Stimulated activated CD8-positive, alpha-beta memory T cell treated with anti-CD3 and anti-CD28 coated beads, Interleukin-7, amount 100 ng/mL, for 1 hour (primary cell): ENCODE data around the gene MAGI1.

Experiments
- DNase-seq, 2 donors: peaks; one replicate each; pipeline ENCODE4 v3.0.0-alpha.2; 2020; ENCODE audit warnings: low read depth in 2 of 2

The MAGI1 gene

DNA sequence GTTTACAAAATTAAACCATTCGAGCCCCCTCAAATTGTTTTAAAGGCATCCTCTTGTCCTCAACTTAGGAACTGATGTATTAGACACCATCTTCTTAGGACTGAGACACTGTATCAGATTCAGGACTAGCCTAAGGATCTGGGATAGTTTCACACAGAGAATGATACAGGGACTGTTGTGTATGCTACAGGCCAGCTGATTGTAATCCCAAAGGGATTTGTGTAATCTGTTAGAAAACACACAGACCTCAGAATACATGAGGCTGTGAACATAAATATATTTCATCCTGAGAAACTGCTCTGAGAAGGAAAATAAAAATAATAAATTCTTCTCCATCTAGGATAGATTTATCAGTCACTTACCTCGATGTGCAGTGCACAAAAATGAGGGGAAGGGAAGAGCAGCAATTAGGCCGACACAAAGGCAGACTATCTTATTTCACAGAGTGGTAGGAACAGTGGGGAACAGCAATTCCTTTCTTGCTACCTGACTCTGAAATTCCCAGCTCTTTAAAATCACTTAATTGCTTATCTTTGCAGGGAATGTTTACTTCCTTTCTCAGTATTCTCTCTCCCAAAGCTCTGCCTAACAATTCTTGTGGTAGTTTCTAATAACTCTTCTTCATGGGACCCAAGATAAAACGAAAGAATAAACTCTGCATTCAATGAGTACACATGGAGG is 322.5 kb downstream of the MAGI1 start:
- DNase-seq = no peak

DNA sequence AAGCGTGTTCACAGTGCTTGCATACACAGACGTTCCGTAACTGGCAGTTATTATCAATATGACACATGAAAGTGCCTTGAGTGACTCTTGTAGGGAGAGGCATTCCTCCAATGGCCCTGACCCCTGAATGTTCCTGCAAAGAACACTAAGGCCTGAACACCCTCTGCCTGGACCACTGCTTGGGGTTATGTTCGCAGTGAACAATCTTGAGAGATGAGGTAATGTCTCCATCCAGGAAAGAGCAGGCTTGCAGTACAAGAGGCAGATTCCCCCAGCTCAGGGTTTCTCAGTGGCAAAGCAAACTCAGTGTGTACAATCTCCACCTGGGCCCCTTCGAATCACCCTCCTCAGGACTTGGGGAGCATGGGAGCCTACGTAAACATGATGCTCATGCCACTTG is 324.6 kb downstream of the MAGI1 start:
- DNase-seq = no peak

DNA sequence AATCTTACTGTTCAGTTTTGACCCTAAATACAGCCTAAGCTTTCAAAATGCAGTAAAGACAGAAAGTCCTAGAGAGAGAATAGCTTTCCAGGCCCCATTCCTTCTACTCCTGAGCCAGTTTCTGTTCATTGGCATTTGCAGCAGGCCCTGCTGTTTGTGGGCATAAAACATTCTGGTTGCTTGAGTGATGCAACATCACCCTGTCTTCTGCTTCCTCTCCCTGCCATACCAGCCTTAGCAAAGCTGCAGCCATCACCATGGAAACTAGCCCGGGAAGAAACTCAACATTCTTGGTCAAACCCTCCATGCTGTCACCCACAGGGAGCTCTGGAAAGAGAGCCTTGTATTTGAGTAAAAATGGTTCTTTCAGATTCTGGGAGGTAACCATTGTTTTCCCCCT is 325.7 kb downstream of the MAGI1 start:
- DNase-seq = no peak

DNA sequence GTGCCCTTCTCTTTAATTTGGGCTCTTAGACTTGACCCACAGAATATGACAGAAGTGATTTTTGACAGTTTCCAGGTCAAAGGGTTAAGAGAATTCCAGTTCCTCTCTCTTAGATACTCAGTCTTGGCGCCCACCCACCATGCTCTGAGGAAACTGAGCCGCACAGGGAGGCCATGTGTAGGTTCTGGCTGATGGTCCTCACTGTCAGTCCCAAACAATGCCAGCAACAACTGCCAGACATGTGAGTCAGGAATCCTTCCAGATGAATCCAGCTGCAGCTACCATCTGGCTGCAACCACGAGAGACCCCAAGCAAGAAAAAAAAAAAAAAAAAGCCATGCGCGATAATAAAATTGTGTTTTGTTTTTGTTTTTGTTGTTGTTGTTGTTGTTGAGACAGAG is 326.6 kb downstream of the MAGI1 start:
- DNase-seq = no peak

DNA sequence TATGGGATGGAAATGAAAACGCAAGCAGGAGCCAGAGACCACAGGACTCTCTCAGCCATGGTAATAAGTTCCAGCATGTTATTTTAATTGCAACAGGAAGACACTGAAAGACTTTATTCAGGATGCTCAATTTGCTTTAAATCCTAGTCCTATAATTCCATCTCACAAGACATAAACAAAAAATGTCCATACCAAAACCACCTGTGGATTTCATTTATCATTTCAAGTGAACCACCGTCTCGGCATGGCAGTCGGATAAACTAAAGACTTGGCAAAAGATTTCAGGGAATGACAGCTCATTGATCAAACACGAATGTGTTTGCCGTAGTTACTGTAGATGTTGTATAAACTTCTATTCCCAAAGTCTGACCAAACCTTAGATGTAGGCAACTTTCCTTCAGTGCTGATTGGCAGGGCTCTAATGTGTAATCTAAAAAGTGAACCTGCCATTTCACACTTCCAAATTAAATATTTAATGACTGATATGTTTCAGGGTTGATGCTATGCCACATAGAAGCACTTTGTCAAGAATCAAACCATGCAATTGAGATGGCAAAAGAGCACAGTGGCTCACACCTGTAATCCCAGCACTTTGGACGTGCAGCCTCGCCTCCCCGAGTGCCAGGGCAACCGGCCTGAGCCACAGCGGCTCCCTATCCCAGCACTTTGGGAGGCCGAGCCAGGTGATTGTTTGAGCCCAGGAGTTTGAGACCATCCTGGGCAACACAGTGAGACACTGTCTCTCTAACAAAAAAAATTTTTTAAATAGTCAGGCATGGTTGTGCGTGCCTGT is 331.7 kb downstream of the MAGI1 start:
- no peak for DNase-seq

DNA sequence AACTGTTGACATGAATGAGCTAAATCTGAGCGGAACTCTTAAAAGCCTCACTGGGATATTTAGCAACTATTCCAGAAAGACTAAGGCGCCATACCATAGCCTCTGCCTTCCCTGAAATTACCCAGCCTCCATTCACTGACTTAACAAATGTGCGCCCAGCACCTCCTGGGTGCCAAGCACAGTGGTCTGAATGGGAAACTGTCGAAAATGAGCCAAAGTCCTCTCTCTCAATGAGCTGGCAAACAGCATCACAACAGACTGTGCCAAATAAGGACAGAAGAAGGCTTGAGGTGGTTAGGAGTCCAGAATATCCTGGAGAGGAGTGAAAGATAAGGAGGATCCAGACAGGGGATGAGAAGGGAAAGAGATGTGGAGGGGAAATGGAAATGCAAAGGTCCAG is 332.4 kb downstream of the MAGI1 start:
- no peak for DNase-seq

DNA sequence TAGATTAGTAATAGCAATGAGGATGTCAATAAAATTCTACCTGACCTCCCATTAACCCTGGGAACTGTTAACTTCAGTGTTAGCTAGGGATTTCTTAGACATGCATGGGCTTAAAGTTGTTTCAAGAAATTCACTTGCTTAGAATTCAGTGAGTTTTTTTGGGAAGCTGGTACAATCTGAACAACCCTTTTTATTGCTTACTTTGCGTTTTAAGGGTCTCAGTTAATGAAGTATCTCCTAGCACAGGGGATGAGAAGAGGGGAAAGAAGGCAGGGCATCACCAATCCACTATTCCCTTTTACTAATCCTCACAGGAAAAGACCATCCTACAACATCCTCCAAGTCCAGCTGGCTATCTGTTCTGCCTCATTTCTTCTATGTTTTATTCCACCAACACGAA is 334.9 kb downstream of the MAGI1 start:
- DNase-seq = no peak

DNA sequence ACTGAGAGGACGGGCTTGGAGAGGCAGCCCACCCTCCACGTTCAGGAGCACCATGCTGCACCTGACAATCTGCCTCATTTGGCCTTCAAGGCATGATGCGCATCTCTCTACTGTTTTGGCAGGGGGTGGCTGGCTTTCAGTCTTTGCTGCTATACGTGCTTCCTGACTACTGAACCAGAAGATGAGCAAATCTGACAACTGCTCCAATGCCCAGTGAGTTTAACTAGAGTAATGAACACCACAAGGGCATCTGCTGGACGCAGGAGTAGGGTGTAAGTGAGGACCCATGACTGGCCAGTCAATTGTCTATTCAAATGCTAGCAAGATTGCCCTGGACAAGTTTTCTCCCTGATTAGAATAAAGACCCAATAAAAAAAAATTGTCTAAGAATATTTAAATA is 335.7 kb downstream of the MAGI1 start:
- no peak for DNase-seq

DNA sequence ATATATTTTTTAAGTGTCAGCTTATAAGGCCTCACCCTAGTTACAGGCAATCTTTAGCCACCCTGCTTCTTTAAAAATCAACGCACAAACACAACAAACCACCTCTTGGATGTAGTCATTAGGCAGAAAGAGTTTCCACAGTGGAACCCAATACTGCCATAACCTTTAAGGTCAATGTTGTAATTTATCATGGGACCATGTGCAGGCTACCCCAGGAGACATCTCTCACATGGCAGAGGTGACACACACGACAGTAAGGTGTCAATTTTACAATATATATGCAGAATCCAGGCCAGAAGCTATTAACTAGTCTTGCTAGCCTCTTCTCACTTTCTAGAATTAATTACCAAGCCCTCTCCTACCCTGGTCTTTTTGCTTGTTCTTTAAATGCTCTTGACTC is 336.5 kb downstream of the MAGI1 start:
- DNase-seq = no peak

DNA sequence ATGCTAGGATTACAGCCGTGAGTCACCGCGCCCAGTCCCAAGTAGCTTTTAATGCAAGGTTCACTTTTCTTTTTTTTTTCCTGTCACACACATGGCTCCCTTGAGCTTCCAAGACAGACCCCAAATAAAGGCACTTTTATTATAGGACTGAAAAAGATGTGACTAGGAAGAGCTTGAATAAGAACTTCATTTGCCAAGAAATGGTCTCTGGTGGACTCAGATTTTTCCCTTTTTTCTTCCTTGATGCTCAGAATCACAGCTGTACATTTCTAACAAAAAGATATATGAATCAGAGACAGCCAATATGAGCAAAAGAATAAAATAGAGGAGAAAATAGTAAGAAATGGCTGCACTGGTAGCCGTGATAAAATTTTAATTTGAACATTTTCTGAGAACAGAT is 337.2 kb downstream of the MAGI1 start:
- DNase-seq = no peak

DNA sequence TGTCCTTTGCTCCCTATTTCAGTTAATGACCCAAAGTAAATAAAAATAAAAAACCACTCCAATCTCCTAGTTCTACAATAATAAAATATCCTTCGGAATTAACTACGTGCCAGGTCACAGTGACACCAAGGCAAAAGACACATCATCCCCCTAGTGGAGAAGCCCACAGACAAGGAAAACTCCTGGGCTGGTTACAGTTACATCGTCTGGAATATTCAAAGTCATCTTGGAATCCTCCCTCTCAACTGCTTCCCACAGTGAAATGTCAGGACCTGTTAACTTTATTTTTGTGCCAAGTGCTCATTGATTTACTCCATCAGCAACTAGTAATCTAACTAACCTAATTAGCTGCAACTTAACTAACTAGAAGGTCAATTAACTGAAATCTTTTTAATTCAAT is 349.3 kb downstream of the MAGI1 start:
- no peak for DNase-seq

DNA sequence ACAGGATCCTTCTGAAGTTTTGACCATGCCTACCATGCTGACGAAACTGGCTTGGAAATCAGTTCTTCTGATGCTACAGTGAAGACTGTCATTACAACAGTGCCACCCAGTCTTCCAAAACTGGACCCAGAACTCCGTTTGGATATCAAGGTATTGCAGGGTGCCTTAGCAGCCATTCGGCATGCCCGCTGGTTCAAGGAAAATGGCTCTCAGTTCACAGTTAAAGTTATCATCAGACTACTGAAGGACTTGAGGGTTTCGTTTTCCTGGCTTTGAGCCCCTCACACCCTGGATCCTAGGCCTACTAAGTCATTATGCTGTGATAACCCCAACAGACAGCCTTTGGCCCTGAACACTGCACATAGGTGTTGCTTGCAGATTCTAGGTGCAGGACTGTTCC is 351.0 kb downstream of the MAGI1 start:
- DNase-seq = no peak

DNA sequence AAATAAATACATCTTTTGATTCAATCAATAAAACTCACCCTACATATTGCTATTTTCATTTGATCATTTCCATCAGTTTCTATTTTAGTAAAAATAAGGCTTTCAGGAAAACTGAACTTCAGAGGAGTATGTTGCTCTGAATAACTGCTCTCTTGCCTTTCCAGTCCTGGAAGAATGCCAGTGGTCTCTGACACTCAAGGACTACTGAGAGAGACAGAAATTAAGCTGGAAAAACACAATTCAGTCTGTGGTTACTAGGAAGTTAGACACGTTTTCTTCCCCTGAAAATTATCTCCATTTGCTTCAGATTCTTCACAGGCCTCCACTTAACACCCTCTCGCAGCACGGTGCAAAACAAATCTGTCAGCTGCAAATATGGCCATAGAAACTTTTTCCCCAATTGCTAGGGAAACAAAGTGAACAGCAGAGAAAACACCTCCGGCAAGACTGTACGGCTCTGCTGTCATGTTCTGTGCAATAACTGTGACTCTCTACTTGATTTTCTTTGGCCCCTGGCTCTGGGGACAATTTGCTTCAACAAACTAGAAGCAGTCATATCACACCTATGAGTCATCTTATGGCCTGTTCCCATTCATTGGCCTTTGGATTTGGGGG is 353.0 kb downstream of the MAGI1 start:
- DNase-seq = no peak

DNA sequence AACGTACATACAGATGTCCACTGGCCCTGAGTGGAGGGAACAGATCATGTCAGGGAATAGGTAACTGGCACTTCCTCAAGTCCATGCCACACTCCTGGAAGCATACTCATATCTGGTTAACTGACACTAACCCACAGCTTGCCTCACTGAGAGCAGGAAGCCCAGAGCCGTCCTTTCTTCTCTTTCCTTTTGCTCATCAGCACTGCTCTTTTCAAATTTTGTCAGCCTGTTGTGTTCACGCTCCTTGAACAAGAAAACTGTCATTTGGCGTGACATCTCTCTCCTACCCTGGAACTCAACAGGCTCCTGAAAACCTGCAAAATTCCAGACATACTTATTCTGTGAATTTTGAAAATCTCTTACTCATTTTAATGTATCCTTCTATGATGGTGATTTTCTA is 360.2 kb downstream of the MAGI1 start:
- no peak for DNase-seq

DNA sequence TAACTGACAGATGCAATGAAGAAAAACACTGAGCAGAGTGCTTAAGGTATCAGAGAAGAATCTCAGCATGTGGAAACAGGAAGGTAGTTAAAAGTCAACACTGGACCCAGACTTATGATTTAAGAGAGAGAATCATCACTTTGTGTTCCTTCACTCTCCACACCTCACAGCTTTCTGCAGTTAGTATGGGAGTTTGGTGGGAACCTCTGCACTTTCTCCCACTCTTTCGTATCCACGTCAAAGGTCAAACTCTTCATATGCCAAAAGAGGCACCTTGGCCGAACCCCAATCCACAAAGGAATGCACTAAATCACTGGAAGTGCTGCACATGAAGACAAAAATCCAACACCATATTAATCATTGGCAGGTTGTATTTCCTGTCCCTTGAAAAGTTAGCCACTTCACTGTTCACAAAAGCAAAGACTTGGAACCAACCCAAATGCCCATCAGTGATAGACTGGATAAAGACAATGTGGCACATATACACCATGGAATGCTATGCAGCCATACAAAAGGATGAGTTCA is 361.2 kb downstream of the MAGI1 start:
- DNase-seq = no peak

DNA sequence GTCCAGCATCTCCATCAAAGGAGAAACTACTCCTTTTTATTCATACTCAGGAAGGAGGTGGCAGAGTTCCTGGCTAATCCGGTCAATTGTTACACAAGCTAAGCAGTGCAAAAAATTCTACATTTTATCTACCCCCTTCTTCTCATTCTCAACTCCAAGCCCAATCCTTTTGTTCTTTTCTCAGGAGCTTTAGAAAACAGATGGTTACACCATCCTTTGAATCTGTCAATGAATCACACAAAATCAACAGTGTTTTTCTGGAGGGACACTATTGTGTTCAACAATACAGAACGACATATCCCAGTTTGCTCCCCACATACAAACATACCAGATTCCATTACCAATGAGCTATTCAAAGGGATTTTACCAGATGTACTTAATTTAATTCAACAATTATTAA is 362.1 kb downstream of the MAGI1 start:
- no peak for DNase-seq

DNA sequence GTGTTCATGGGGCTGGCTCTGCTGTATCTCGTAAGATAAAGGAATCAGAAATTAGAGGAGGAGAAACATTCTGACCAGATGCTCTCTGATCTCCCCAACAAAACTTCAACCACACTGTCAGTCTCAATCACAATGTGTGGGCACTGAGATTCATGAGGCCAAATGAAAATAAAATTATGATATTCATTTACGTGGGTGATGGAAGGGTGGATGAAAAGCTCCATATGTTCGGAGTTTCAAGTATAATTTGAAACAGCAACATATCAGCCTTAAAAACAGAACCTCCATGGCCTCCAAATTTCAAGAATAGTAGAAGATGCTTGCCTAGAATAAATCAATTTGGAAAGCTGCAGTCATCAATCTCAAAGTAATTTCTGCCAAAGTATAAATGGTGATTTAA is 363.7 kb downstream of the MAGI1 start:
- no peak for DNase-seq

DNA sequence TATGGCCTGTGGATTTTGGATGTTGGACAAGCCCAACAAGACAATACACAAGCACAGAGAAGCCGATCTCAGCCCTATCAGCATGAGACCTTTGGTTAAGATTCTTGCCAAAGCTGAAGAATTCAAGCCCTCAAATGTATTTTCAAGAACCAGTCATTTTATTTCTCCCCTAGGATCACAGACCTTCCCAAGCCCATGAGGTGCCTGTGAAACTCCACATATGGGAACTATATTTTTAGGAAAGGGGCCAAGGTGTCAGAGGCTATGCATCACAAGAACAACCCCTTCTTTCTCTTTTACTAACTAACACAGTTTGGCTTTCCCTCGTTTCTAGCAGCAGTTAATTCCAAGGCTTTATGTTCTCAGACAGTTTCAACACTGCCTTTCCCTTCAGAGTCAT is 364.5 kb downstream of the MAGI1 start:
- DNase-seq = no peak

DNA sequence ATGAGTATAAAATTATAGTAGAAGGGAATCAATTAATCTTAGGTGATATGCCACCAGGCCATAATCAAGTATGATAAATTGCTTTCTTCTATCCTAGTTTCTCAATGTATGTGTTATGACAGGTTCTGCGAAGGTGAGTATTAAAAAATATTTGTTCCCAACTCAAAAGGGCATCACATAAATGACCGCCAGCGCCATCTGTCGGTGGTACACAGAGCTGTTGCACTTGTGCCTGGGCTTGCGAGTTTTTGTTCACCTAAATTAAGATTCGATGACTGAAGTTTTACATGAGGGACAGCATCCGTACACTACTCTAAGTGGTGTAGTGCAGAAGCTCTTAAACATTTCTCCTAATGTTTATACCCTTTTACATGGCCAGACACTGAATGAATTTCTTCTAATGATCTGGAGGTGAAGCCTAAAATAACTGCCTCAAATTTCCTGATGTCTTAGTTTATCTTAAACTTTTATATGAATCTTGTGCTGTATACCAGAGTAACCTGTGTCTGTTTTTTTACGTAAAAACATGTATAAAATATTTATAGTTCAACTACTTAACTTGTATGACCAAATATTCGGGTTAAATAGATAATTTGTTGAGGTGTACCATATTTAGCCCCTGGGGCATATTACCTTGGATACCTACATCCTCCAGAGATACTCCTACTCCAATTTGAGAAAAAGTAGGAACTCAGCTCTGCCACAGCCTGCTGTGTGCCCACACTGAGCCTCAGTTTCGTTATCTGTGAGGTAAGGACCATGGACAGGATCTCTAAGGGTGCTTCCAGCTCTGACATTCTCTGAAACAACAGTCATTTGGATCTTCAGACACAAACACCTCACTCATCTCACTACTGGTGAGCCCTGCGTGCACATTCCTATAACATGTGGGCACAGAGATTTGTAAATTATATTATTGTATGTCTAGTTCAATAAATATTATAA is 365.6 kb downstream of the MAGI1 start:
- DNase-seq = no peak

DNA sequence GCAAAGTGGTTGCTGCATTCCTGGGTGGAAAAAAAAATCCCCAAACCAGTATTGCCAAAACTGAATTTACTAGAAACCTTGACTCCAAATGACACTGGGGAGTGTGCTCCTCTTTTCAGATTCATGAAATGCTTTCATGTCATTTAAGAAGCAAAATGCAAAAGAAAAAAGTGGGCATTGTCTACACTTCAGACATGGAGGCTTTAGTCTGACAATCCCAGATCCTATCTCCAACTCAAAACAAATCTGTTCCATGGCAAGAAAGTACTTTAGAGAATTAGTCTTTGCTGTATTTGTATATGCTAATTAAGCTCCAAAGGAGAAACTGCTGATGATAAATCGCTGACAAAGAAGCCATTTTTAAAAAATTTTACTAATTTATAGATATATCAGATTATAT is 366.7 kb downstream of the MAGI1 start:
- DNase-seq = no peak

DNA sequence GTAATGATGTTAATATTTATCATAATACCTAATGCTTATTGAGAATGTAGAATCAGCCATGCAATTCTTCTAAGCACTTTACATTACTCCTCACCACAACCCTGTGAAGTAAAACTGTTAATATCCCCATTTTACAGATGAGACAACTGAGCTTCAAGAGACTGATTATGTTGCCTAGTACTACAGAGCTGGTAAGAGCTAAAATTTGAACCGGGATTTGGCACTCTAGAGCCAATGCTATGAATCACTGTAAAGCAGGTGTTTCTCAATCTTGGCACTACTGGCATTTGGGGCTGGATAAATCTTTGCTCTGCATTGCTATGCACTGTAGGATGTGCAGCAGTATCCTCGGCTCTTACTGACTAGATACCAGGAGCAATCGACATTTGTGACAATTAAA is 367.7 kb downstream of the MAGI1 start:
- DNase-seq = no peak
